Measurements from ENCODE around the gene DIAPH3.
A peak's percentile ranks its signal among the peaks of the same experiment; 100 is the strongest.
"Not testable (repeated sequence)": the region's sequence is repeated elsewhere in the genome, so short reads cannot be mapped to it uniquely, and the experiment has no call there.

Gene DIAPH3

GRCh38 chr13:60043262-60043661, 120.5 kb downstream of the DIAPH3 start:
- no peak for DNase-seq (ENCODE audit: low read depth)
- no peak overlapping the region for H3K4me3 ChIP-seq (ENCODE audit: low read depth, low read length)

GRCh38 chr13:60040668-60041067, 123.1 kb downstream of the DIAPH3 start:
- not testable (repeated sequence) for DNase-seq (ENCODE audit: low read depth)

GRCh38 chr13:60035874-60036273, 127.9 kb downstream of the DIAPH3 start:
- no peak overlapping the region for H3K4me3 ChIP-seq (ENCODE audit: low read depth, low read length)
- DNase-seq (ENCODE audit: low read depth): no peak

More at GRCh38 chr13:60040668-60041067, 123.1 kb downstream of the DIAPH3 start:
- H3K4me3 ChIP-seq (ENCODE audit: low read depth, low read length): not testable (repeated sequence)

- no peak overlapping the region for H3K4me3 ChIP-seq (ENCODE audit: low read depth, low read length)
- DNase-seq (ENCODE audit: low read depth): no peak
Observed at GRCh38 chr13:60032851-60033250, 130.9 kb downstream of the DIAPH3 start.

GRCh38 chr13:60028021-60028420, 135.7 kb downstream of the DIAPH3 start:
- no peak for DNase-seq (ENCODE audit: low read depth)
- H3K4me3 ChIP-seq (ENCODE audit: low read depth, low read length): no peak overlapping the region

GRCh38 chr13:60026286-60026685, 137.4 kb downstream of the DIAPH3 start:
- no peak for DNase-seq (ENCODE audit: low read depth)
- no peak overlapping the region for H3K4me3 ChIP-seq (ENCODE audit: low read depth, low read length)

- no peak overlapping the region for H3K4me3 ChIP-seq (ENCODE audit: low read depth, low read length)
- DNase-seq (ENCODE audit: low read depth): no peak
Observed at GRCh38 chr13:60020288-60020687, 143.4 kb downstream of the DIAPH3 start.

- no peak for DNase-seq (ENCODE audit: low read depth)
- no peak overlapping the region for H3K4me3 ChIP-seq (ENCODE audit: low read depth, low read length)
Observed at GRCh38 chr13:60019119-60019993, 144.4 kb downstream of the DIAPH3 start.

GRCh38 chr13:60018536-60018935, 145.2 kb downstream of the DIAPH3 start:
- H3K4me3 ChIP-seq (ENCODE audit: low read depth, low read length): no peak overlapping the region
- DNase-seq (ENCODE audit: low read depth): no peak

GRCh38 chr13:60016229-60016628, 147.5 kb downstream of the DIAPH3 start:
- DNase-seq (ENCODE audit: low read depth): no peak
- H3K4me3 ChIP-seq (ENCODE audit: low read depth, low read length): no peak overlapping the region

GRCh38 chr13:60013166-60013565, 150.6 kb downstream of the DIAPH3 start:
- DNase-seq (ENCODE audit: low read depth): no peak

GRCh38 chr13:60012488-60012887, 151.2 kb downstream of the DIAPH3 start:
- H3K4me3 ChIP-seq (ENCODE audit: low read depth, low read length): no peak overlapping the region
- no peak for DNase-seq (ENCODE audit: low read depth)

More at GRCh38 chr13:60013166-60013565, 150.6 kb downstream of the DIAPH3 start:
- no peak overlapping the region for H3K4me3 ChIP-seq (ENCODE audit: low read depth, low read length)

GRCh38 chr13:60009300-60010253, 154.2 kb downstream of the DIAPH3 start:
- H3K4me3 ChIP-seq (ENCODE audit: low read depth, low read length): no peak overlapping the region
- no peak for DNase-seq (ENCODE audit: low read depth)

- no peak for DNase-seq (ENCODE audit: low read depth)
- H3K4me3 ChIP-seq (ENCODE audit: low read depth, low read length): no peak overlapping the region
Observed at GRCh38 chr13:60001889-60002288, 161.8 kb downstream of the DIAPH3 start.

- no peak for DNase-seq (ENCODE audit: low read depth)
- no peak overlapping the region for H3K4me3 ChIP-seq (ENCODE audit: low read depth, low read length)
Observed at GRCh38 chr13:60000976-60001375, 162.8 kb downstream of the DIAPH3 start.

GRCh38 chr13:60000081-60000480, 163.6 kb downstream of the DIAPH3 start:
- peak; percentile 10 for DNase-seq (ENCODE audit: low read depth)
- H3K4me3 ChIP-seq (ENCODE audit: low read depth, low read length): no peak overlapping the region

- no peak for DNase-seq (ENCODE audit: low read depth)
- no peak overlapping the region for H3K4me3 ChIP-seq (ENCODE audit: low read depth, low read length)
Observed at GRCh38 chr13:59997976-59998375, 165.8 kb downstream of the DIAPH3 start.

GRCh38 chr13:59996461-59996980, 167.2 kb downstream of the DIAPH3 start:
- no peak for DNase-seq (ENCODE audit: low read depth)
- no peak overlapping the region for H3K4me3 ChIP-seq (ENCODE audit: low read depth, low read length)

GRCh38 chr13:59991395-59991794, 172.3 kb downstream of the DIAPH3 start:
- no peak for DNase-seq (ENCODE audit: low read depth)
- no peak overlapping the region for H3K4me3 ChIP-seq (ENCODE audit: low read depth, low read length)

All from skeletal muscle cell (primary cell).